H1 (cell line): ENCODE measurements around the gene HRH2. TPM values are rescaled to one million over a fixed set of nuclear protein-coding genes. Genes with fewer than 3 reads are reported as not detected.

Source experiments
- CTCF ChIA-PET: fragments of 300-600 bp; sonication (Branson Sonifier 250); formaldehyde crosslinking; loops from one replicate; lab custom pipeline; 2021; ENCODE audit not compliant: partially characterized antibody; lab: Charles Lee
- POLR2A ChIA-PET: fragments of 300-600 bp; sonication (Branson Sonifier 250); formaldehyde crosslinking; loops from one replicate; lab custom pipeline; 2021; ENCODE audit warnings: inconsistent platforms; ENCODE audit not compliant: partially characterized antibody; lab: Charles Lee
- DNase-seq, 2 experiments: peaks; one replicate each; pipeline versions ENCODE4 v3.0.0 to v3.0.0-alpha.2; 2010 to 2022; ENCODE audit warnings: low spot score in 2 of 2, low read depth in 1 of 2, mixed read lengths in 1 of 2
- FAIRE-seq: peaks from 2 replicates; lab custom pipeline; 2011; peaks lifted over from hg19 to GRCh38; lab: Jason Lieb, UNC
- H2AFZ ChIP-seq: 2 replicates; pipeline ENCODE4 v1.8.1; 2012; ENCODE audit warnings: low read length, inconsistent platforms
- H2AK5ac ChIP-seq: 2 replicates; pipeline ENCODE4 v1.6.1; 2013; ENCODE audit warnings: low read depth, low read length
- H2BK120ac ChIP-seq: replicated peaks from 2 replicates; pipeline ENCODE3; 2013; ENCODE audit warnings: low read depth, low read length, inconsistent platforms
- H2BK12ac ChIP-seq: 2 replicates; pipeline ENCODE4 v1.6.1; 2013; ENCODE audit warnings: low read depth, low read length
- H2BK15ac ChIP-seq: 2 replicates; pipeline ENCODE4 v1.6.1; 2013; ENCODE audit warnings: low read length
- H2BK20ac ChIP-seq: 2 replicates; pipeline ENCODE4 v1.6.1; 2013; ENCODE audit warnings: low read length
- H2BK5ac ChIP-seq: 2 replicates; pipeline ENCODE4 v1.6.1; 2013; ENCODE audit warnings: low read depth, low read length
- H3K14ac ChIP-seq: 2 replicates; pipeline ENCODE4 v1.6.1; 2013; ENCODE audit warnings: inconsistent platforms; ENCODE audit not compliant: insufficient read length
- H3K18ac ChIP-seq: 2 replicates; pipeline ENCODE4 v1.6.1; 2013; ENCODE audit warnings: low read length; ENCODE audit errors: extremely low read depth
- H3K23ac ChIP-seq: 2 replicates; pipeline ENCODE4 v1.6.1; 2013; ENCODE audit warnings: inconsistent platforms; ENCODE audit not compliant: insufficient read length
- H3K23me2 ChIP-seq: 2 replicates; pipeline ENCODE4 v1.6.1; 2013; ENCODE audit warnings: low read depth, low read length
- H3K27ac ChIP-seq: 2 replicates; pipeline ENCODE4 v1.6.1; 2011; ENCODE audit warnings: low read depth, low read length, inconsistent platforms
- H3K27me3 ChIP-seq, 4 experiments: replicated peaks in 1 of 4; 1 replicate in 1 of 4; 2 replicates in 3 of 4; pipeline versions ENCODE4 v1.6.1 to v1.8.1; 2011 to 2013; ENCODE audit warnings: low read length in 3 of 4, mild to moderate bottlenecking in 3 of 4, inconsistent platforms in 2 of 4, mixed read lengths in 2 of 4, moderate library complexity in 1 of 4; ENCODE audit not compliant: control insufficient read depth in 3 of 4, insufficient read depth in 3 of 4; ENCODE audit errors: extremely low read depth in 1 of 4
- H3K36me3 ChIP-seq, 4 experiments: 2 replicates each; pipeline versions ENCODE4 v1.6.1 to v1.8.1; 2011 to 2013; ENCODE audit warnings: mild to moderate bottlenecking in 4 of 4, low read length in 3 of 4, moderate library complexity in 2 of 4, control low read depth in 1 of 4, inconsistent platforms in 1 of 4; ENCODE audit not compliant: insufficient read depth in 4 of 4, control insufficient read depth in 2 of 4
- H3K4ac ChIP-seq: replicated peaks from 2 replicates; pipeline ENCODE3; 2013; ENCODE audit warnings: low read length, low read depth, mixed read lengths, inconsistent platforms; ENCODE audit not compliant: insufficient read length
- H3K4me1 ChIP-seq, 4 experiments: replicated peaks in 1 of 4; 1 replicate in 1 of 4; 2 replicates in 3 of 4; pipeline versions ENCODE4 v1.6.1 to v1.8.1; 2011 to 2013; ENCODE audit warnings: low read length in 3 of 4, inconsistent platforms in 2 of 4, mixed read lengths in 1 of 4; ENCODE audit not compliant: insufficient read depth in 4 of 4, control insufficient read depth in 3 of 4
- H3K4me2 ChIP-seq, 2 experiments: 2 replicates each; pipeline versions ENCODE4 v1.6.1 to v1.8.1; 2011 to 2013; ENCODE audit warnings: low read depth in 2 of 2, low read length in 2 of 2, control low read depth in 1 of 2, inconsistent platforms in 1 of 2, mild to moderate bottlenecking in 1 of 2; ENCODE audit not compliant: insufficient read depth in 1 of 2
- H3K4me3 ChIP-seq, 4 experiments: fragments of 200-600, 300-600 bp in 1 of 4; sonication (generic), shearing (Covaris generic), sonication (Bioruptor Twin) in 1 of 4; 2 replicates each; pipeline versions ENCODE4 v1.5.1 to v1.8.1; 2011 to 2016; ENCODE audit warnings: low read length in 4 of 4, low read depth in 3 of 4, control low read depth in 2 of 4, inconsistent platforms in 2 of 4, mild to moderate bottlenecking in 2 of 4, mixed read lengths in 1 of 4, moderate library complexity in 1 of 4; ENCODE audit not compliant: insufficient read depth in 2 of 4; ENCODE audit errors: extremely low read depth in 1 of 4
- H3K56ac ChIP-seq: replicated peaks from 2 replicates; pipeline ENCODE3; 2013; ENCODE audit warnings: low read depth, mild to moderate bottlenecking, mixed read lengths, low read length, inconsistent platforms; ENCODE audit not compliant: insufficient read length
- H3K79me1 ChIP-seq: 2 replicates; pipeline ENCODE4 v1.6.1; 2013; ENCODE audit warnings: low read depth, low read length, control low read depth
- H3K79me2 ChIP-seq, 2 experiments: 2 replicates each; pipeline versions ENCODE4 v1.6.1 to v1.8.1; 2012 to 2013; ENCODE audit warnings: low read length in 2 of 2, mild to moderate bottlenecking in 2 of 2, inconsistent platforms in 1 of 2; ENCODE audit not compliant: insufficient read depth in 2 of 2, control insufficient read depth in 1 of 2
- H3K9ac ChIP-seq, 4 experiments: replicated peaks in 1 of 4; 1 replicate in 1 of 4; 2 replicates in 3 of 4; pipeline versions ENCODE4 v1.6.1 to v1.8.1; 2011 to 2013; ENCODE audit warnings: low read depth in 3 of 4, low read length in 3 of 4, control low read depth in 2 of 4, mild to moderate bottlenecking in 2 of 4, moderate library complexity in 2 of 4, inconsistent platforms in 1 of 4; ENCODE audit errors: extremely low read depth in 1 of 4
- H3K9me3 ChIP-seq, 2 experiments: 2 replicates each; pipeline versions ENCODE4 v1.6.1 to v1.8.1; 2012 to 2013; ENCODE audit warnings: mild to moderate bottlenecking in 2 of 2, moderate library complexity in 2 of 2, control low read depth in 1 of 2, inconsistent platforms in 1 of 2, low read depth in 1 of 2, low read length in 1 of 2, mixed read lengths in 1 of 2; ENCODE audit not compliant: insufficient read depth in 2 of 2
- H4K20me1 ChIP-seq, 2 experiments: replicated peaks in 1 of 2; 2 replicates each; pipeline versions ENCODE3 to v1.8.1; 2011 to 2013; ENCODE audit warnings: inconsistent platforms in 2 of 2, low read length in 2 of 2, mild to moderate bottlenecking in 1 of 2; ENCODE audit not compliant: insufficient read depth in 2 of 2, control insufficient read depth in 1 of 2
- H4K5ac ChIP-seq: 2 replicates; pipeline ENCODE4 v1.6.1; 2013; ENCODE audit warnings: low read length, low read depth, mixed read lengths, inconsistent platforms; ENCODE audit not compliant: insufficient read length
- H4K8ac ChIP-seq: 2 replicates; pipeline ENCODE4 v1.8.0; 2013; ENCODE audit warnings: mild to moderate bottlenecking, moderate library complexity, low read length, inconsistent platforms; ENCODE audit not compliant: insufficient read depth; ENCODE audit errors: extremely low read depth
- H4K91ac ChIP-seq: replicated peaks from 2 replicates; pipeline ENCODE3; 2013; ENCODE audit warnings: low read length, mixed read lengths, inconsistent platforms; ENCODE audit not compliant: insufficient read length
- ATF3 ChIP-seq: IDR thresholded peaks from 2 replicates; pipeline ENCODE4 v1.6.1; 2011; ENCODE audit warnings: low read depth, mild to moderate bottlenecking, low read length; ENCODE audit not compliant: insufficient read depth
- CBX5 ChIP-seq: fragments of 300-800, 300-1000 bp; sonication (generic); IDR thresholded peaks from 2 replicates; pipeline ENCODE4 v1.7.1; 2016; ENCODE audit warnings: antibody characterized with exemption, low read length, low read depth
- CHD2 ChIP-seq: IDR thresholded peaks from 2 replicates; pipeline ENCODE4 v1.6.1; 2012; ENCODE audit warnings: low read length, improper control_type of control experiment
- EZH2 ChIP-seq: fragments of 200-600 bp; sonication (generic); IDR thresholded peaks from 2 replicates; pipeline ENCODE4 v1.7.1; 2012; ENCODE audit warnings: low read depth, mild to moderate bottlenecking, moderate library complexity, low read length, inconsistent platforms; ENCODE audit not compliant: severe bottlenecking
- FOSL1 ChIP-seq: IDR thresholded peaks from 2 replicates; pipeline ENCODE4 v1.6.1; 2011; ENCODE audit warnings: mild to moderate bottlenecking, low read depth, low read length, moderate library complexity; ENCODE audit not compliant: insufficient read depth
- GABPA ChIP-seq: IDR thresholded peaks from 2 replicates; pipeline ENCODE4 v1.6.1; 2011; ENCODE audit warnings: mild to moderate bottlenecking, low read length, moderate library complexity, borderline replicate concordance; ENCODE audit not compliant: insufficient read depth
- GTF2F1 ChIP-seq: IDR thresholded peaks from 2 replicates; pipeline ENCODE4 v1.6.1; 2012; ENCODE audit warnings: low read depth, low read length, improper control_type of control experiment, borderline replicate concordance
- KDM5A ChIP-seq: fragments of 200-600 bp; IDR thresholded peaks from 2 replicates; pipeline ENCODE4 v1.7.1; 2012; ENCODE audit warnings: mild to moderate bottlenecking, low read length, inconsistent platforms, mixed read lengths
- SIN3A ChIP-seq, 2 experiments: IDR thresholded peaks in 1 of 2; conservative IDR thresholded peaks in 1 of 2; 2 replicates each; pipeline ENCODE4 v1.6.1; 2011 to 2012; ENCODE audit warnings: low read length in 2 of 2, improper control_type of control experiment in 1 of 2, low read depth in 1 of 2, mild to moderate bottlenecking in 1 of 2
- TCF12 ChIP-seq: IDR thresholded peaks from 2 replicates; pipeline ENCODE4 v1.6.1; 2011; ENCODE audit warnings: low read depth, mild to moderate bottlenecking, low read length
- WGBS, 2 experiments: shearing (Covaris generic) in 1 of 2; methylation state at CpG; one replicate each; pipeline versions ENCODE4 v1.1.6 to v1.1.7; 2013 to 2015; ENCODE audit warnings: low lambda C conversion rate in 2 of 2, mixed read lengths in 2 of 2, inconsistent platforms in 1 of 2, low coverage in 1 of 2, missing lambda C conversion rate in 1 of 2; ENCODE audit not compliant: insufficient replicate concordance in 2 of 2, insufficient coverage in 1 of 2, insufficient read length in 1 of 2; ENCODE audit errors: extremely low coverage in 1 of 2, missing lambda C conversion rate in 1 of 2; 5-methylcytosine and 5-hydroxymethylcytosine counted together
- polyA plus RNA-seq, 7 experiments: library from polyadenylated mRNA; depleted of rRNA in 3 of 7; stranded (reverse) in 5 of 7; unstranded in 2 of 7; fragments of >200 nt in 5 of 7; fragments of 200-250 nt in 2 of 7; gene quantifications; 1 replicate in 5 of 7; 2 replicates in 1 of 7; 4 replicates in 1 of 7; pipeline versions ENCODE4 v1.2.1 to v1.2.3, GENCODE V29; 2011 to 2013; ENCODE audit warnings: missing spikeins in 2 of 7, mixed read lengths in 2 of 7
- total RNA-seq: library from RNA; stranded (reverse); fragmentation: NEBNext Ultra II Directional; extraction: Animal tissue kit (Norgen Biotek cat#: 25700); gene quantifications from 2 replicates; pipeline ENCODE4 v1.2.1, GENCODE V29; 2021
- TF ChIP-seq, protein P1 (sequence below): IDR thresholded peaks from 2 replicates; pipeline ENCODE4 v1.6.1; 2012; ENCODE audit warnings: low read length, inconsistent platforms

The HRH2 gene
- total and polyA plus RNA-seq, 2 of the 8 experiments (the other 6 are each of a cell fraction or from before 2014, with no cell fraction given) = 7.8 to 8.1 TPM

- Histone ChIP-seq H2BK20ac (no peak overlapping the region), H2BK12ac (no peak overlapping the region), H2BK15ac (no peak overlapping the region), H3K9ac (no peak overlapping the region), H2AFZ (no peak overlapping the region), H2BK5ac (no peak overlapping the region), H2BK120ac (no peak overlapping the region), H3K4me2 (no peak overlapping the region), H3K79me2 (no peaks in the 10 kb centered on the region), H2AK5ac (no peak overlapping the region), H3K23me2 (no peaks in the 10 kb centered on the region), H3K14ac (no peak overlapping the region), H4K5ac (no peak overlapping the region), H3K56ac (no peak overlapping the region), H3K9me3 (no peaks in the 10 kb centered on the region), H3K23ac (no peak overlapping the region), H3K27me3 (no peaks in the 10 kb centered on the region), H3K27ac (no peak overlapping the region), H3K79me1 (no peaks in the 10 kb centered on the region; the same call in 1 of the 2 replicates), H3K4me1 (no peaks in the 10 kb centered on the region; a peak in 1 of 7 replicates), H4K91ac (no peak overlapping the region), H3K4me3 (no peak overlapping the region), H4K20me1 (peaks cover 0 to 2% of the 10 kb centered on the region in 2 experiments), H3K36me3 (no peaks in the 10 kb centered on the region), H3K18ac (no peak overlapping the region), H3K4ac (no peak overlapping the region), H4K8ac (no peak overlapping the region)
- no peak for FAIRE-seq
- ChIA-PET CTCF (interaction anchor here (0.8 to 3.4 kb wide), 3 partner anchors 26 to 137 kb away, joined by 3 to 7 read pairs (median 7); no protein-coding TSS in a partner anchor), POLR2A (interaction anchor here (1.0 kb wide), 1 partner anchor 19 kb away, joined by 3 read pairs; no protein-coding TSS in a partner anchor)
- DNase-seq = no peak
- WGBS, 2 experiments = 82% methylated on average over 4 of the region's 4 CpGs; no CpG with 5 or more reads in 1 of the 2 experiments
- TF ChIP-seq, protein P1, sequence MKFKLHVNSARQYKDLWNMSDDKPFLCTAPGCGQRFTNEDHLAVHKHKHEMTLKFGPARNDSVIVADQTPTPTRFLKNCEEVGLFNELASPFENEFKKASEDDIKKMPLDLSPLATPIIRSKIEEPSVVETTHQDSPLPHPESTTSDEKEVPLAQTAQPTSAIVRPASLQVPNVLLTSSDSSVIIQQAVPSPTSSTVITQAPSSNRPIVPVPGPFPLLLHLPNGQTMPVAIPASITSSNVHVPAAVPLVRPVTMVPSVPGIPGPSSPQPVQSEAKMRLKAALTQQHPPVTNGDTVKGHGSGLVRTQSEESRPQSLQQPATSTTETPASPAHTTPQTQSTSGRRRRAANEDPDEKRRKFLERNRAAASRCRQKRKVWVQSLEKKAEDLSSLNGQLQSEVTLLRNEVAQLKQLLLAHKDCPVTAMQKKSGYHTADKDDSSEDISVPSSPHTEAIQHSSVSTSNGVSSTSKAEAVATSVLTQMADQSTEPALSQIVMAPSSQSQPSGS = no peak
- no peak for TF ChIP-seq EZH2
- no peak for TF ChIP-seq CBX5
- no peak for TF ChIP-seq ATF3
- TF ChIP-seq FOSL1 = no peak
- TF ChIP-seq GABPA = no peak
- no peak for TF ChIP-seq CHD2
- TF ChIP-seq KDM5A = no peak
- no peak for TF ChIP-seq GTF2F1
- no peak for TF ChIP-seq SIN3A (conservative IDR thresholded peaks at IDR 0.05 in 1 of 2, IDR thresholded peaks at IDR 0.05 in 1 of 2; ENCODE audit: low read depth in 1 of 2, low read length in 2 of 2)
- TF ChIP-seq TCF12 = no peak
Measured at GRCh38 chr5:175671013-175671412, 13.1 kb downstream of the HRH2 start.
